ENCODE measurements around the gene TMEM8B. TPM values are rescaled to one million over a fixed set of nuclear protein-coding genes. Genes with fewer than 3 reads are reported as not detected.

Gene TMEM8B
- total RNA-seq, 4 donors from 2014 or later: 6.7 to 43.3 (median 14.6) TPM

GRCh38 chr9:35800530-35800929 lies 28.5 kb upstream of the TMEM8B start:
- no peak for TF ChIP-seq CTCF (IDR thresholded peaks at IDR 0.05)
- TF ChIP-seq POLR2A (IDR thresholded peaks at IDR 0.05): no peak
- H3K9me3 ChIP-seq: no peaks in the 10 kb centered on the region
- no peaks in the 10 kb centered on the region for H3K4me1 ChIP-seq
- H3K27ac ChIP-seq: no peak overlapping the region
- DNase-seq: no peak
- H3K36me3 ChIP-seq: no peaks in the 10 kb centered on the region
- H3K27me3 ChIP-seq: no peaks in the 10 kb centered on the region
- intact Hi-C loops (cut with DNase I; ENCODE audit: low total_unique reads): no loop called here
- no peak overlapping the region for H3K4me3 ChIP-seq

GRCh38 chr9:35801328-35802128 lies 27.5 kb upstream of the TMEM8B start:
- Histone ChIP-seq H3K9me3 (no peaks in the 10 kb centered on the region), H3K36me3 (no peaks in the 10 kb centered on the region), H3K27me3 (no peaks in the 10 kb centered on the region), H3K4me3 (no peak overlapping the region), H3K4me1 (no peaks in the 10 kb centered on the region), H3K27ac (no peak overlapping the region)
- no peak for TF ChIP-seq CTCF (IDR thresholded peaks at IDR 0.05)
- no peak for TF ChIP-seq POLR2A (IDR thresholded peaks at IDR 0.05)
- intact Hi-C loops (cut with DNase I; ENCODE audit: low total_unique reads): no loop called here
- no peak for DNase-seq

- no peaks in the 10 kb centered on the region for H3K9me3 ChIP-seq
- DNase-seq: no peak
- H3K36me3 ChIP-seq: no peaks in the 10 kb centered on the region
- no peak for TF ChIP-seq CTCF (IDR thresholded peaks at IDR 0.05)
- TF ChIP-seq POLR2A (IDR thresholded peaks at IDR 0.05): no peak
- intact Hi-C loops (cut with DNase I; ENCODE audit: low total_unique reads): no loop called here
- H3K27me3 ChIP-seq: no peaks in the 10 kb centered on the region
- no peaks in the 10 kb centered on the region for H3K4me1 ChIP-seq
- H3K4me3 ChIP-seq: no peak overlapping the region
- no peak overlapping the region for H3K27ac ChIP-seq
These were observed 22.9 kb upstream of the TMEM8B start for GRCh38 chr9:35806101-35806500.

- Histone ChIP-seq H3K36me3 (no peaks in the 10 kb centered on the region), H3K9me3 (no peaks in the 10 kb centered on the region), H3K27me3 (no peaks in the 10 kb centered on the region), H3K27ac (no peak overlapping the region), H3K4me3 (no peak overlapping the region), H3K4me1 (peaks cover 0 to 6% of the 10 kb centered on the region in 2 donors)
- no peak for TF ChIP-seq POLR2A (IDR thresholded peaks at IDR 0.05)
- TF ChIP-seq CTCF (IDR thresholded peaks at IDR 0.05): no peak
- intact Hi-C loops (cut with DNase I; ENCODE audit: low total_unique reads): no loop called here
- DNase-seq: no peak
These were observed 20.6 kb upstream of the TMEM8B start for GRCh38 chr9:35808433-35808832.

- intact Hi-C loops (cut with DNase I; ENCODE audit: low total_unique reads): loop anchor here (10.0 kb wide), 1 partner anchor 695 kb away; the partner anchor contains the start of gene ATOSB
- H3K9me3 ChIP-seq: no peaks in the 10 kb centered on the region
These were observed 18.9 kb upstream of the TMEM8B start for GRCh38 chr9:35810122-35810521.

More at GRCh38 chr9:35810122-35810521, 18.9 kb upstream of the TMEM8B start:
- TF ChIP-seq CTCF (IDR thresholded peaks at IDR 0.05): no peak
- TF ChIP-seq POLR2A (IDR thresholded peaks at IDR 0.05): no peak
- H3K4me1 ChIP-seq: peaks cover 0 to 6% of the 10 kb centered on the region in 2 donors
- no peaks in the 10 kb centered on the region for H3K27me3 ChIP-seq
- H3K36me3 ChIP-seq: no peaks in the 10 kb centered on the region
- DNase-seq: no peak
- H3K27ac ChIP-seq: no peak overlapping the region
- no peak overlapping the region for H3K4me3 ChIP-seq
